Hematopoietic multipotent progenitor cell treated with erythropoietin and hydrocortisone succinate and interleukin-3 and kit ligand, for 6 days (in vitro differentiated cells): ENCODE data around the gene DOCK1.

ENCODE experiments used
- DNase-seq: peaks from one replicate; pipeline ENCODE4 v3.0.0-alpha.2; 2015

DOCK1 gene

DNA sequence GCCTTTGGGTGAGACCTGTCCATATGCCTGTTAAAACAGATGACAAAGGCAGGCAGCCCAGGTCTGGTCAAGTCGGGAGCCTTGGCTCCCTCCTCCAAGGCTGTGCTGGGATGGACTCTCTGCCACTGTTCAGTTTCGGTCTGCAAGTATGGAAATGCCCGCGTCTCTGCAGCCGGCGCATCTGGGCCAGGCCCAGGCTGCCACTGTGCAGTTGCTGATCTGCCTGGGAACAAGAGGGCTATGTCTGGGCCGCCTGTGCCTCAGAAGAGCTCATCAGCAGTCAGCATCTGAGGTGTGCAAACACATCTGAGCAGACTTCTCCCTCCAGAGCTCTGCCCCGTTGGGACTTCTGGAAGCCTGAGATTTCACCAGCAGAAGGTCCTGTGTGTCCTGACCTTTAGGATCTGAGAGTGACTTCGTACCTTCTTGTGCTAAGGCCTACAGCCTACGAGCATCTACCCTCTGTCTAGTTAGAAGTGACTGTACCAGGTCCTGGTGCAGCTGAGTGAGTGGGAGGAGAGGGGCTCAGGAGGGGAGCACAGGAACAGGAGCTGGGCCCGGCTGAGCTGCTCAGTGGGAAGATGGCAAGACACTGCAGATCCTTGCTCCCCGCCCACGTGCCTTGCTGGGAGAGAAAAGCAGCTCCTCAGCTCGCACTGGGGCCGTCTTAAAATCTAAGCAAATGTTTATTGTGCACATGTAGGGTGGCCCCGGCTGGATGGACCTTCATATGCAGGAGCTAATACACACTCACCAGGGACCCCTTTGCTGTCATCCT is 50.9 kb downstream of the DOCK1 start:
- DNase-seq = no peak

- no peak for DNase-seq
These were observed 51.5 kb downstream of the DOCK1 start for GRCh38 chr10:126956712-126957108.

DNA sequence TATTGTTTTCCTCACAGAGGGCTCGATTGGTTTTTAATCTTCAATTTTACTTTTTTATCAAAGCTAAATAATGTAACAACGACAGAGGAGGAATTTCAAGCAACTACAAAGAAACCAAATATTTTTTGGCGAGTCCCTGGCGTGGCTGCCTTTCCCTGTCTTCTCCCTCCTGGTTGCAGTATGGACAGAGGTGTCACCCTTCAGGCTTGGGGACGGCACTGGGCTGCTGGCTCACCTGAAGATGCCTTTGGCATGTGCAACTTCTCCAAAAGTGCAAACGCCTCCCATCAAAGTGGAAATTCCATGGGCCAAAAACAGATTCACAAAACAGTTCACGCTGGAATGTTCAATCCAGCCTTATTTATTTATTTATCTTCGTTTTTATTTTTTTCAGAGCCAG is 51.9 kb downstream of the DOCK1 start:
- DNase-seq = no peak

- no peak for DNase-seq
These were observed 54.2 kb downstream of the DOCK1 start for GRCh38 chr10:126959431-126959830.

DNA sequence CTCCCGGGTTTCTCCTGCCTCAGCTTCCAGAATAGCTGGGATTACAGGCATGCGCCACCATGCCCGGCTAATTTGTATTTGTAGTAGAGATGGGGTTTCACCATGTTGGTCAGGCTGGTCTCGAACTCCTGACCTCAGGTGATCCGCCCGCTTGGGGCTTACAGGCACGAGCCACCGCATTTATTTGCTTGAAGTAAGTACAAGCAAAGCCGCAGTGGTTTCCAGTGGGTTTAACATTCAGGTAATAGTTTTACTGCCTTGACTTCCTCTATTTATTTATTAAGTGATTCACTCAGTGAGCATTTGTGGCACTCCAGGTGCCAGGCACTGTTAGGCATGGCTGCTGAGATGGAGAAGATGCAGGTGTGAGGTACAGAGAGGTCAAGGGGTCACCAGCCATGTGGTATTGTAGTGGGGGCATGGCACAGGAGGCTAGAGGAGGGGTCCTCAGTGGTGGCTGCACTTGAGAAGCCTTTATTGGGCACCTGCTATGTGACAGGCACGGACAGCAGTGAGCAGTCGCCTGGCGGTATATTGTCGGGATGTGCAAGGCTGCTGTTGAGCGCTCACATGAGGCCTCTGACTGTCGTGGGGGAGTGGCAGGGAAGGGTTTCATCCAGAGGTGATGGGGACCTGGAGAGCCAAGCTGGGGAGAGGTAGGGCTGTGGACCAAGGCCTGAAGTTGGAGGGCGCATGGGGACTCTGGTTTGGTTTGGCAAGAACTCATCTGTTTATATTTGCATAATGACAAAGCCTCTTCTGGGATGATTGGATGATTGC is 54.9 kb downstream of the DOCK1 start:
- DNase-seq = no peak

GRCh38 chr10:126963354-126963753 is 58.1 kb downstream of the DOCK1 start:
- DNase-seq = no peak

- DNase-seq = no peak
These were observed 59.0 kb downstream of the DOCK1 start for GRCh38 chr10:126964190-126964589.

GRCh38 chr10:126966938-126967337 is 61.7 kb downstream of the DOCK1 start:
- DNase-seq = no peak

DNA sequence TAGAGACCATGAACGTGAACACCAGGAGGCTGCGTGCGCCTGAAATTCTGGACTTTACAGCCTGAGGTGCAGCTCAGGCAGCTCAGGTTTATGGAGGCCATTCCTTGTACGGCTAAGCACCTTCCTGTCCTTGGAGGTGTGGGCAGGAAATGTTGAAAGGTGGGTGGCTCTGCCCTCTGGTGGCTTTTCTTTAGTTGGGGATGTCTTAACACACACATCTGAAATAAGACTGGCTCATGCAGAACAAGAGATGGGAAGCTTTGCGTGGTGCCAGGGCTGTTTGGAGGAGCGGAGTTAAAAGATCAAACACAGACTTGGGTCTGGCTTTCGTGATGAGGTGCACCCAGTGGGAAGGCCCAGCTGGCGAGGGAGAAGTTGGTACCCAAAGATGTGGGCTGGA is 64.1 kb downstream of the DOCK1 start:
- DNase-seq = no peak

GRCh38 chr10:126972635-126973414 is 67.6 kb downstream of the DOCK1 start:
- no peak for DNase-seq

DNA sequence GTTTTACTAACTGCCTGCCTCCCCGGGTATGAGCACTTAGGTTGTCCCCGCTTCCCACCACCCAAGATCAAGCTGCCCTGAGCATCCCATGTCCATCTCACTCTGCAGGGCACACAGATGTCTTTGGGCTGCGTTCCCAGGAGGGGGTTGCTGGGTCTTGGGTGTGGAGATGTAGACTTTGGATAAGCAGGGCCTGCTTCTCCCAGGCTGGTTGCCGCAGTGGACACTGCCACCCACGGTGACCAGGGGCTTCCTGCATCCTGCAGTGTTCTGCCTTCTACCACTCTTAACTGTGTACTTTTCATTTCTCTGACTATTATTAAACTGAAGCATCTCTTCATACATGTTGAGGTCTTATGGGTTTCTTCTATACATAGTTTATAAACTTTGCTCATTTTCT is 70.0 kb downstream of the DOCK1 start:
- no peak for DNase-seq

DNA sequence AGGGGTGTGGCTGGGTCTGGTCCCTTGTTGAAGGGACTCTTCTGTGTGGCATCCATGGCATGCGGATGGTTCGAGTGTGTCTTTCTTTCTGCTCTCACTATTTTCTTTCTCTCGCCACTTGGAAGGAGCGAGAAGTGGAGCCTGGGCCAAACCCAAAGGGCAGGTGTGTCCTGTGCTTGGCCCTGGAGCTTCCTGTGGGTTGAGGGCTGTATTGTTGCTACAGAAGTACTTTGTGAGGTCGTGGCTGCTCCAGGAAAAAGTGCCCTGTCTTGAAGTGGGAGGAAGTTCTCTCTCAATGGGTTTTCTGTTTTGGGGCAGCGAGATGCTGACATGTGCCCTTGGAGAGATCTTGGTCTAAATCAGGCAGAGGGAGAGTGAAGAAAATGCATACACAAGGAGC is 72.0 kb downstream of the DOCK1 start:
- DNase-seq = no peak

- DNase-seq = no peak
These were observed 74.1 kb downstream of the DOCK1 start for GRCh38 chr10:126979311-126979710.

- DNase-seq = no peak
These were observed 88.0 kb downstream of the DOCK1 start for GRCh38 chr10:126993208-126993607.

DNA sequence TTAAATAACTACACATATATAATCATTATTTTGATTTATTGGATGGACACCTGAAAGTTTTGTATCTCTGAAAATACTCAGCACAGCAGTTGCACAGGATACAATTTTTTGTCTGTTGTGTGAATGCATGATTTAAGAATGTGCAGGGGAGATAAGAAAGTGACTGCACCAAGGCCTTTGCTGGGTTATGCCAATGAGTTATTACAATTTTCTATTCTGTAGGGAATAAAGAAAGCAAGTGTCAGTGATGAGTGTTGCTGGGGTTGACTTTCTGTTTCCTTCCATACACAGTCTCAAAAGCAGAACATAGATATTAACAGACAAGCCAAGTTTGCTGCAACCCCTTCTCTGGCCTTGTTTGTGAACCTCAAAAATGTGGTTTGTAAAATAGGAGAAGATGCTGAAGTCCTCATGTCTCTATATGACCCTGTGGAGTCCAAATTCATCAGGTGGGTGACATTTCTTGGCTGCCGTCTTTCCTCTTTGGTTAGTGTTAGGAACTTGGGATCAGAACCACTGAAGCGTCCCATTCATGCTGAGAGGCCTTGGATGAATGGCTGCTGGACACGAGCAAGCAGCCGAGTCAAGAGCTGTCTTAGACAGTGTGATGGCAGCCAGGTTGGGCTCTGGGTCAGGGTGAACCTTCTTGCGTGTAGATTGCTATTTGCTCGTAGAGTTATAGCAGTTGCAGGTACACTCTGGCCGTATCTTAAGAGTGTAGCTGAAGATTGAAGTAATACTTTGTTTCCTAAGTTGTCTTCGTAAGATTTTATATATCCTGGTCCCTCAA is 92.8 kb downstream of the DOCK1 start:
- no peak for DNase-seq

DNA sequence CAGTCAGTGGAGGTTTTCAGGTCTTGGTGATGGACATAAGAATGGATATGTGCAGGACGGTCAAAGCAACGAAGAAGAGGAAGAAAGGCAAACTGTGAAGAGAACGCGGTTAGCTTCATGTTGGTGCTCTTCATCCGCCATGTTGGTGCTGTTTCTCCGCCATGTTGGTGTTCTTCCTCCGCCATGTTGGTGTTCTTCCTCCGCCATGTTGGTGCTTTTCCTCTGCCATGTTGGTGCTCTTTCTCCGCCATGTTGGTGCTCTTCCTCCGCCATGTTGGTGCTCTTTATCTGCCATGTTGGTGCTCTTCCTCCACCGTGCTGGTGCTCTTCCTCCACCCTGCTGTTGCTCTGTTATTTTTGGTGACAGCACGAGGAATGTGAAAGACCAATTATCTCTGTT is 95.4 kb downstream of the DOCK1 start:
- no peak for DNase-seq

- DNase-seq = no peak
These were observed 97.9 kb downstream of the DOCK1 start for GRCh38 chr10:127003032-127003685.

- DNase-seq = no peak
These were observed 101.2 kb downstream of the DOCK1 start for GRCh38 chr10:127006453-127006852.

DNA sequence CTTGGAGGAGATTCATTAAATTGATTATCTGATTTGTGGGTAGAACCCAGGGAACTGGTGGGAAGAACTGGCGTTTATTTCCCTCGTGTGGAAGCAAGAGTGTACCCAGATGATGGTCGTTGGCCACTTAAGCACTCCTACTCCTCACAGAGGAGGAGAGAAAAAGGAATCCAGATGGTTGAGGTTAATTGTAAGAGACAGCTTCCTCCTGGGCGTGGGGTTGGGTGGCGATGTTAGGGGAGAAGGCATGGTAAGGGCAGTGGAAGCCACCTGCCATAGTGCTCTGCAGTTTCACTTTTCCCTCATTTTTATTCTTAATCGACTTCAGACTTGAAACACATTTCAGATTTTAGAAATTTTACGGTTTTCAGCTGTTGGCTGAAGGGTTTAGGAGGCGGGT is 104.1 kb downstream of the DOCK1 start:
- no peak for DNase-seq

DNA sequence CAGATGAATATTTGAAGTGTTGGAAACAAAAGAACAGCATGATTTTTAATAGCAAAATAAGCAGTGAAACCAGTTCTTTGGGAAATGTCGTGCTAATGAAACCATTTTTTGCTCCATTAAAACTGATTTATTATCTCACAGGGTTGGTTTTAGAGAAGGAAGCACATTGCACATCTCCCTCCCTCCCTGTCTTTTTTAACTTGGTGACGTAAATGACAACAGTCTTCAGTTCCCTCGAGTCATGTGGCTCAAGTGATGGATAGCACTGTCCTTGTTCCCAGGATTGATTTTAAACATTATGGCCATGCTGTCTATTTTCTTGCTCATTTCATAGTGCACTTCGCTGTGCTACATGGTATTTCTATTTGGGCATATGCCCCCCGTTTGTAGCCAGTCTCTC is 105.9 kb downstream of the DOCK1 start:
- no peak for DNase-seq

DNA sequence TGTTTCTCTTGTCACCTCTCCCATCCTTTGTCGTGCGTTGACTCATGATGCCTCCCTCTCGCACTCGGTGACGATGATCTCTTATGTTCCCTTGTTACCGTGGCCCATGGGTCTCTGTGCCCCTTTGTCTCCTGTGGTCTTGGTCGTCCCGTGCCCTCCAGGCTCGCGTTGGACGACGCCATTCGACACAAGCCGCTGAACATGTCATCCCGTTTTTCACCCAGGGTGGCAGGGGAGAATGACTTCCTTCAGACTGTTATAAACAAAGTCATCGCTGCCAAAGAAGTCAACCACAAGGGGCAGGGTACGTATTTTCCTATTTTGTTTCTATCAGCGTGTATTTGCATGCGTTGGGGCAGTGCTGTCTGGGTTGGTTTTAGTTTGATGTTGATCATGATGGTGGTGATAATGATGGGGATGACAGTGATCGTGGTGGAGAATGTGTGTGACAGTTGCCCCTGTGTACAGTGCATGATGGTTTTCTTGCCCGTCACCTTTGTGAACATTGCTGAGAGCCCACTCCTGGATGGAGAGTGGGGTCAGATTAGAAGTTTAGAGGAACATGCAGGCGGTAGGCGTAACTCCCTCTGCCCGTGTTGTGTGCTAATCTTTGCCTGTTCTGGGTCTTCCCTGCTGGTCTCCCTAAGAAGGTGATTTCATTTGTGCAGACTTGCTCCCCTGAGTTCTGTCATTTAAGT is 107.0 kb downstream of the DOCK1 start:
- DNase-seq = peak; percentile 3

DNA sequence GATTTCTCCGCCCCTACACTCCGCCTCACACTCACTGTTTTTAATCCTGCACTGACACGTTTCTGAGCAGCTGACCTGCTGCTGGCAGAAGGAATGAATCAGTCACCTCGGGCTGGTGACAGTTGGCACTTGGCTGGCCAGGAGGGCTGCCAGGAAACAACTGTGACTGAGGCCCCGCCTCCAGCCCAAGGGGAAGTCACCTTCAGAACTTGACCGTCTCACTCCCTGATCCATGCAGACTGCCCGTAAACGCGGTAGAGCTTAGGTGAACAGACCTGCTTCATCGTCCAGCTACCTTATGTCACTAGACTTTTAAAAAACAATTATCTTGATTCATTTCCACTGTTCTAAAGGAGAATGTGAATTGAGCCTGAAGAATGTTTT is 107.5 kb downstream of the DOCK1 start:
- peak; percentile 64 for DNase-seq
